CD4-positive, CD25-positive, alpha-beta regulatory T cell (primary cell): ENCODE results near the gene POLN. TPM values are rescaled to one million over a fixed set of nuclear protein-coding genes. Genes with fewer than 3 reads are reported as not detected.

Experiments used
- ATAC-seq, 2 donors: fragments of 150-1000 bp; cut with Tn5 transposase; one replicate each; pipeline ENCODE4 v1.10.0; 2021; ENCODE audit warnings: low read depth in 2 of 2, moderate number of reproducible peaks in 2 of 2, moderate library complexity in 1 of 2
- DNase-seq, 3 donors: peaks; one replicate each; pipeline versions ENCODE4 v3.0.0 to v3.0.0-alpha.2; 2012 to 2022; ENCODE audit warnings: mixed read lengths in 1 of 3
- H3K27ac ChIP-seq: one replicate; pipeline ENCODE4 v1.7.0; 2013; ENCODE audit warnings: mild to moderate bottlenecking, low read length; ENCODE audit not compliant: insufficient read depth, poor library complexity, severe bottlenecking
- H3K27me3 ChIP-seq: one replicate; pipeline ENCODE4 v1.7.0; 2013; ENCODE audit warnings: low read length; ENCODE audit not compliant: control insufficient read depth, insufficient read depth
- H3K36me3 ChIP-seq: one replicate; pipeline ENCODE4 v1.7.0; 2013; ENCODE audit warnings: mild to moderate bottlenecking, low read length, moderate library complexity; ENCODE audit not compliant: control insufficient read depth, insufficient read depth
- H3K4me1 ChIP-seq: 2 replicates; pipeline ENCODE4 v1.7.0; 2013; ENCODE audit warnings: mild to moderate bottlenecking, low read length; ENCODE audit not compliant: insufficient read depth, control insufficient read depth, poor library complexity, severe bottlenecking
- H3K4me3 ChIP-seq: one replicate; pipeline ENCODE4 v1.7.0; 2013; ENCODE audit warnings: low read depth, mild to moderate bottlenecking, low read length, moderate library complexity
- H3K9me3 ChIP-seq, 2 experiments: 1 replicate in 1 of 2; 2 replicates in 1 of 2; pipeline ENCODE4 v1.7.0; 2013; ENCODE audit warnings: low read length in 2 of 2, mild to moderate bottlenecking in 1 of 2, moderate library complexity in 1 of 2; ENCODE audit not compliant: control insufficient read depth in 2 of 2
- H3K27ac Mint-ChIP-seq, 3 donors: one replicate each; pipeline ENCODE4 v1.8.0; 2020 to 2022; ENCODE audit warnings: mild to moderate bottlenecking in 3 of 3, mixed read lengths in 3 of 3, moderate library complexity in 2 of 3
- H3K27me3 Mint-ChIP-seq: one replicate; pipeline ENCODE4 v1.8.0; 2022; ENCODE audit warnings: mild to moderate bottlenecking, mixed read lengths
- H3K36me3 Mint-ChIP-seq: one replicate; pipeline ENCODE4 v1.8.0; 2020; ENCODE audit warnings: mixed read lengths
- H3K4me1 Mint-ChIP-seq, 4 donors: one replicate each; pipeline ENCODE4 v1.8.0; 2020 to 2022; ENCODE audit warnings: mixed read lengths in 4 of 4, mild to moderate bottlenecking in 1 of 4
- H3K4me3 Mint-ChIP-seq, 4 donors: one replicate each; pipeline ENCODE4 v1.8.0; 2020 to 2022; ENCODE audit warnings: mild to moderate bottlenecking in 4 of 4, mixed read lengths in 4 of 4, moderate library complexity in 3 of 4
- H3K9me3 Mint-ChIP-seq, 7 donors: one replicate each; pipeline ENCODE4 v1.8.0; 2020 to 2022; ENCODE audit warnings: mixed read lengths in 7 of 7, mild to moderate bottlenecking in 3 of 7, moderate library complexity in 2 of 7
- polyA plus RNA-seq, 4 donors: library from polyadenylated mRNA; unstranded; fragments of 300-500 nt; fragmentation: Illumina TruSeq; gene quantifications; one replicate each; pipeline ENCODE4 v1.2.3, GENCODE V29; 2021
- total RNA-seq: library from RNA; stranded (reverse); gene quantifications from one replicate; pipeline ENCODE4 v1.2.3, GENCODE V29; 2022

The POLN gene
- total and polyA plus RNA-seq, 5 donors from 2014 or later: 0.46 to 4.9 (median 0.94) TPM

- Histone ChIP-seq H3K9me3 (no peaks in the 10 kb centered on the region), H3K27ac (peak overlapping the region; percentile 25), H3K27me3 (no peaks in the 10 kb centered on the region), H3K4me1 (peaks cover 16% of the 10 kb centered on the region), H3K36me3 (peaks cover 15% of the 10 kb centered on the region), H3K4me3 (no peak overlapping the region)
- H3K27me3 Mint-ChIP-seq: peaks cover 4% of the 10 kb centered on the region
- H3K36me3 Mint-ChIP-seq: peaks cover 3% of the 10 kb centered on the region
- peak overlapping the region; percentile 73 to 82 (median 77) for H3K27ac Mint-ChIP-seq
- peaks cover 17 to 39% (median 19%) of the 10 kb centered on the region in 4 donors for H3K4me1 Mint-ChIP-seq
- peaks cover 0 to 3% (median 0%) of the 10 kb centered on the region in 7 donors for H3K9me3 Mint-ChIP-seq
- no peak for ATAC-seq
- H3K4me3 Mint-ChIP-seq: peak overlapping the region in 1 of 4 donors; percentile 25
- no peak for DNase-seq
Measured at GRCh38 chr4:2245057-2245786, 3.3 kb upstream of the POLN start.

GRCh38 chr4:2243681-2244380, 1.9 kb upstream of the POLN start:
- Histone ChIP-seq H3K4me3 (no peak overlapping the region), H3K36me3 (peaks cover 9% of the 10 kb centered on the region), H3K9me3 (no peaks in the 10 kb centered on the region), H3K27ac (no peak overlapping the region), H3K4me1 (peaks cover 30% of the 10 kb centered on the region), H3K27me3 (no peaks in the 10 kb centered on the region)
- ATAC-seq (no peak), DNase-seq (peak in 1 of 3 donors; percentile 1)
- H3K4me3 Mint-ChIP-seq: peak overlapping the region in 3 of 4 donors; percentile 12 to 88 (median 52)
- H3K36me3 Mint-ChIP-seq: peaks cover 8% of the 10 kb centered on the region
- peaks cover 28 to 50% (median 31%) of the 10 kb centered on the region in 4 donors for H3K4me1 Mint-ChIP-seq
- peaks cover 0 to 3% (median 0%) of the 10 kb centered on the region in 7 donors for H3K9me3 Mint-ChIP-seq
- peak overlapping the region; percentile 35 to 89 (median 86) for H3K27ac Mint-ChIP-seq
- H3K27me3 Mint-ChIP-seq: peaks cover 4% of the 10 kb centered on the region

- Histone ChIP-seq H3K9me3 (no peaks in the 10 kb centered on the region), H3K36me3 (peaks cover 13% of the 10 kb centered on the region), H3K27ac (peak overlapping the region; percentile 91), H3K4me1 (peaks cover 55% of the 10 kb centered on the region), H3K4me3 (peak overlapping the region; percentile 96), H3K27me3 (no peaks in the 10 kb centered on the region)
- peak overlapping the region; percentile 83 to 97 (median 94) for H3K27ac Mint-ChIP-seq
- H3K36me3 Mint-ChIP-seq: peaks cover 24% of the 10 kb centered on the region
- H3K27me3 Mint-ChIP-seq: peaks cover 4% of the 10 kb centered on the region
- ATAC-seq (no peak), DNase-seq (peak in 2 of 3 donors; percentile 70 to 78)
- peaks cover 44 to 74% (median 48%) of the 10 kb centered on the region in 4 donors for H3K4me1 Mint-ChIP-seq
- peak overlapping the region; percentile 93 to 99 (median 94) for H3K4me3 Mint-ChIP-seq
- H3K9me3 Mint-ChIP-seq: peaks cover 0 to 3% (median 0%) of the 10 kb centered on the region in 7 donors
Measured at GRCh38 chr4:2241003-2241402, 918 bp downstream of the POLN start.

GRCh38 chr4:2236944-2237666, 4.8 kb downstream of the POLN start:
- H3K36me3 Mint-ChIP-seq: peaks cover 38% of the 10 kb centered on the region
- H3K4me1 Mint-ChIP-seq: peaks cover 50 to 79% (median 60%) of the 10 kb centered on the region in 4 donors
- no peaks in the 10 kb centered on the region for H3K27me3 Mint-ChIP-seq
- DNase-seq: no peak
- peak overlapping the region; percentile 57 to 92 (median 72) for H3K4me3 Mint-ChIP-seq
- Histone ChIP-seq H3K27ac (no peak overlapping the region), H3K9me3 (no peaks in the 10 kb centered on the region), H3K36me3 (peaks cover 35% of the 10 kb centered on the region), H3K27me3 (no peaks in the 10 kb centered on the region), H3K4me3 (peak overlapping the region; percentile 96), H3K4me1 (peaks cover 55% of the 10 kb centered on the region)
- H3K9me3 Mint-ChIP-seq: peaks cover 0 to 3% (median 0%) of the 10 kb centered on the region in 7 donors
- peak overlapping the region in 2 of 3 donors; percentile 50 to 70 for H3K27ac Mint-ChIP-seq
- no peak for ATAC-seq

- H3K27me3 ChIP-seq: no peaks in the 10 kb centered on the region
- peaks cover 30% of the 10 kb centered on the region for H3K36me3 Mint-ChIP-seq
- no peak overlapping the region for H3K27ac Mint-ChIP-seq
- H3K4me1 ChIP-seq: peaks cover 4% of the 10 kb centered on the region
- no peak for ATAC-seq
- H3K4me3 ChIP-seq: no peak overlapping the region
- peaks cover 40% of the 10 kb centered on the region for H3K36me3 ChIP-seq
- H3K27me3 Mint-ChIP-seq: no peaks in the 10 kb centered on the region
- no peak overlapping the region for H3K27ac ChIP-seq
- H3K4me1 Mint-ChIP-seq: peaks cover 13 to 53% (median 33%) of the 10 kb centered on the region in 4 donors
- H3K4me3 Mint-ChIP-seq: no peak overlapping the region
- peaks cover 0 to 1% (median 0%) of the 10 kb centered on the region in 7 donors for H3K9me3 Mint-ChIP-seq
- no peak for DNase-seq
- H3K9me3 ChIP-seq: no peaks in the 10 kb centered on the region
Measured at GRCh38 chr4:2231082-2231481, 10.8 kb downstream of the POLN start.

GRCh38 chr4:2226261-2226660, 15.7 kb downstream of the POLN start:
- Histone ChIP-seq H3K4me3 (no peak overlapping the region), H3K9me3 (no peaks in the 10 kb centered on the region), H3K27ac (no peak overlapping the region), H3K27me3 (no peaks in the 10 kb centered on the region), H3K4me1 (no peaks in the 10 kb centered on the region), H3K36me3 (peaks cover 23% of the 10 kb centered on the region)
- Mint-ChIP-seq H3K9me3 (peaks cover 0 to 1% (median 0%) of the 10 kb centered on the region in 7 donors), H3K4me1 (peaks cover 3 to 21% (median 7%) of the 10 kb centered on the region in 4 donors), H3K36me3 (peaks cover 19% of the 10 kb centered on the region), H3K4me3 (no peak overlapping the region), H3K27me3 (no peaks in the 10 kb centered on the region), H3K27ac (no peak overlapping the region)
- DNase-seq: no peak
- no peak for ATAC-seq

- Histone ChIP-seq H3K27ac (no peak overlapping the region), H3K4me1 (peaks cover 6% of the 10 kb centered on the region), H3K36me3 (peaks cover 15% of the 10 kb centered on the region), H3K9me3 (no peaks in the 10 kb centered on the region), H3K27me3 (no peaks in the 10 kb centered on the region), H3K4me3 (no peak overlapping the region)
- no peak for ATAC-seq
- peaks cover 14% of the 10 kb centered on the region for H3K36me3 Mint-ChIP-seq
- H3K27ac Mint-ChIP-seq: peak overlapping the region in 2 of 3 donors; percentile 38 to 39
- H3K27me3 Mint-ChIP-seq: no peaks in the 10 kb centered on the region
- H3K4me3 Mint-ChIP-seq: no peak overlapping the region
- DNase-seq: no peak
- H3K4me1 Mint-ChIP-seq: peaks cover 3 to 12% (median 9%) of the 10 kb centered on the region in 4 donors
- H3K9me3 Mint-ChIP-seq: no peaks in the 10 kb centered on the region
Measured at GRCh38 chr4:2222838-2223237, 19.1 kb downstream of the POLN start.
